ENCODE data around the gene ZBTB4.

Gene ZBTB4

GRCh38 chr17:7419819-7420610 lies 59.4 kb downstream of the ZBTB4 start, which contains the start of gene SPEM1:
Gene SPEM1, plus strand, starts transcription at chr17:7420324. Its CDS starts 61 bp downstream, at chr17:7420385.
- DNase-seq (ENCODE audit: low spot score) = no peak

- no peak for DNase-seq (ENCODE audit: low spot score)
Observed at GRCh38 chr17:7418472-7419152, 60.8 kb downstream of the ZBTB4 start.

GRCh38 chr17:7417056-7417655 lies 62.3 kb downstream of the ZBTB4 start:
- no peak for DNase-seq (ENCODE audit: low spot score)

- DNase-seq (ENCODE audit: low spot score) = no peak
Observed at GRCh38 chr17:7416323-7416722, 63.1 kb downstream of the ZBTB4 start.

- no peak for DNase-seq (ENCODE audit: low spot score)
Observed at GRCh38 chr17:7415784-7416183, 63.6 kb downstream of the ZBTB4 start.

GRCh38 chr17:7414837-7415236 lies 64.6 kb downstream of the ZBTB4 start:
- DNase-seq (ENCODE audit: low spot score) = no peak

- no peak for DNase-seq (ENCODE audit: low spot score)
Observed at GRCh38 chr17:7413346-7413985, 66.0 kb downstream of the ZBTB4 start.

- no peak for DNase-seq (ENCODE audit: low spot score)
Observed at GRCh38 chr17:7411427-7411750, 68.0 kb downstream of the ZBTB4 start.

- DNase-seq (ENCODE audit: low spot score) = no peak
Observed at GRCh38 chr17:7410634-7411426, 68.6 kb downstream of the ZBTB4 start.

GRCh38 chr17:7409716-7410115 lies 69.7 kb downstream of the ZBTB4 start:
- DNase-seq (ENCODE audit: low spot score) = no peak
